DMS153 treated with DMSO at 0.1 percent for 48 hours (cell line): ENCODE results near the gene ACSF2.
"Not testable (repeated sequence)": the region's sequence is repeated elsewhere in the genome, so short reads cannot be mapped to it uniquely, and the experiment has no call there.

Experiments
- DNase-seq: peaks from one replicate; lab custom pipeline; 2025; ENCODE audit not compliant: unreplicated experiment; lab: John Stamatoyannopoulos, UW

Gene ACSF2

GRCh38 chr17:50462446-50462845 is 36.4 kb downstream of the ACSF2 start:
- no peak for DNase-seq

- DNase-seq = no peak
Measured at GRCh38 chr17:50464121-50464520, 38.1 kb downstream of the ACSF2 start.

- no peak for DNase-seq
Measured at GRCh38 chr17:50464736-50465135, 38.7 kb downstream of the ACSF2 start.

- DNase-seq = no peak
Measured at GRCh38 chr17:50465171-50465570, 39.2 kb downstream of the ACSF2 start.

GRCh38 chr17:50465635-50466034 is 39.6 kb downstream of the ACSF2 start:
- DNase-seq = no peak

- no peak for DNase-seq
Measured at GRCh38 chr17:50466371-50467113, 40.5 kb downstream of the ACSF2 start.

- DNase-seq = no peak
Measured at GRCh38 chr17:50467114-50467854, 41.3 kb downstream of the ACSF2 start.

- DNase-seq = no peak
Measured at GRCh38 chr17:50467855-50468303, 41.9 kb downstream of the ACSF2 start.

- DNase-seq = no peak
Measured at GRCh38 chr17:50468304-50469207, 42.5 kb downstream of the ACSF2 start, which contains the start of gene CHAD. Gene CHAD, minus strand, starts transcription at chr17:50468880. Its CDS starts 67 bp downstream, at chr17:50468813.

- no peak for DNase-seq
Measured at GRCh38 chr17:50469208-50469605, 43.2 kb downstream of the ACSF2 start.

GRCh38 chr17:50469671-50470305 is 43.8 kb downstream of the ACSF2 start:
- no peak for DNase-seq

- no peak for DNase-seq
Measured at GRCh38 chr17:50470426-50470825, 44.4 kb downstream of the ACSF2 start.

- no peak for DNase-seq
Measured at GRCh38 chr17:50471009-50471905, 45.2 kb downstream of the ACSF2 start.

- no peak for DNase-seq
Measured at GRCh38 chr17:50472286-50472685, 46.3 kb downstream of the ACSF2 start.

- DNase-seq = not testable (repeated sequence)
Measured at GRCh38 chr17:50472761-50473161, 46.7 kb downstream of the ACSF2 start.

- no peak for DNase-seq
Measured at GRCh38 chr17:50473901-50474300, 47.9 kb downstream of the ACSF2 start.

GRCh38 chr17:50474523-50474922 is 48.5 kb downstream of the ACSF2 start:
- no peak for DNase-seq

GRCh38 chr17:50475362-50475761 is 49.3 kb downstream of the ACSF2 start:
- no peak for DNase-seq

GRCh38 chr17:50475775-50476544 is 49.9 kb downstream of the ACSF2 start:
- DNase-seq = not testable (repeated sequence)
